Islet of Langerhans (tissue), 1 donor: ENCODE measurements around the gene GPC4.
"Not testable (repeated sequence)": the region's sequence is repeated elsewhere in the genome, so short reads cannot be mapped to it uniquely, and the experiment has no call there.

Experiments
- FAIRE-seq: peaks from one replicate; lab custom pipeline; 2011; peaks lifted over from hg19 to GRCh38; lab: Jason Lieb, UNC

Gene GPC4

DNA sequence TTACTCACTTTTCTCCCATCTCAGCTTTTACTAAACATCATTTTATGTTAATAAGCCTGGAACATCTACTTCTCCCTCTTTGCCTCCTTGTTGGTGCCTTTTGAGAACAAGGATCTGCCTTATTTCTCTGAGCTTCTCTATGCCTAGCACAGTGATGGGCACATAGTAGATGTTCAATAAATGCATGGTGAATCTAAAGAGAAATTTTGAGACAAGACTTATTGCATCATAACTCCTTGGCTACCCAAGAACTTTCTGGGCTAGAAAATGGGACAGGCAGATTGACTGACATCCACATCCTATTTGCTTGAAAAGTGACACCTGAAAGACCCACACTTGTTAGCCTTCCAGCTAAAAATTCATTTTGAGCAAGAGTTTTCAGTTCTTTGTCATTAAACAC is 109.9 kb downstream of the GPC4 start:
- no peak for FAIRE-seq

DNA sequence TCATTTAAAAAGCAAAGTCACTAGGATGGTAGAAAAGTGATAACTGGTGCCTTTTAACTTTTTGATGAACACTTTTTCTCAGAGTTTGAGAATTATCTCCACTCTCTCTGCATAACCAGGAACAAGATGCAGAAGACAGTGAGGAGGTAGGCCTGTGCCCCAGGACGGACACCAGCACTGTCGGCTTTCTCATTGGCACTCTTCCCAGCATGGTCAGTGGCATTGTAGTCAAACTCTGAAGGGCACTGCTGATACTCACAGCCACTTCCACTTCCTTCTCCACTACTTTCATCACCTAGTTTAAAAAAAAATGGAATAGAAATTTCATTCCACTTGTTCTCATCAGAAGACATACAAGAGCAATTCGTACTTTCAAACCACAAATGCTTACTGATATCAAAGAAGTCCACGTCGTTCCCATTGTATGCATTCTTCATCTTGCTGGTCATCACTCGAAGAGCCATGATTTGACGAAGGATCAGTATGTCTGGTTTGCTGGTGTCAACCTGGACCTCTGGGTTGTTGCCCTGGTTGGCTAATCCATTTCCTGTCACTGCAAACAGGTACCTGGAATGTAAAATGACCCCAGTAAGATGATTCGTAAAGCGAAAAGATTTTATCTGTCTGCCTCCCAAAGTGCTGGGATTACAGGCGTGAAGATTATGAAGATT is 112.4 kb downstream of the GPC4 start:
- no peak for FAIRE-seq

- no peak for FAIRE-seq
These were observed 114.7 kb downstream of the GPC4 start for GRCh38 chrX:133300591-133300990.

DNA sequence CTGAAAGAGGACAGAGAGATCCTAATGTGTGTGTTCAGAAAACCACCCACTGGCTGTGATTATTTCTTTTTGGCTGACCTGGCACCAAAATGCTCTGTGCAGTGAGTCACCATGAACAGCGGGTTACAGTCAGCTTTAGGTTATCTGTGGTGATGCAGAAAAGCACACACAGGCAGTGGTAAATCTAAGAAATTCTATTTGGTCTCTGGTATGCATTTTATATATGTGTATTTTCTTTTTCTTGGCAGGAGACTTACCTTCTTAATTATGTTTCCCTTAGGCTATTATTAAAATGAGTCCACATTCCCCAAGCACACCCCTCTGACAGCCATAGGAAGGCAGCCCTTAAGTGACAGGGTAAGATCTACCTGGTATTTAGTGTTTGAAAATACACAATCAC is 118.0 kb downstream of the GPC4 start:
- no peak for FAIRE-seq

DNA sequence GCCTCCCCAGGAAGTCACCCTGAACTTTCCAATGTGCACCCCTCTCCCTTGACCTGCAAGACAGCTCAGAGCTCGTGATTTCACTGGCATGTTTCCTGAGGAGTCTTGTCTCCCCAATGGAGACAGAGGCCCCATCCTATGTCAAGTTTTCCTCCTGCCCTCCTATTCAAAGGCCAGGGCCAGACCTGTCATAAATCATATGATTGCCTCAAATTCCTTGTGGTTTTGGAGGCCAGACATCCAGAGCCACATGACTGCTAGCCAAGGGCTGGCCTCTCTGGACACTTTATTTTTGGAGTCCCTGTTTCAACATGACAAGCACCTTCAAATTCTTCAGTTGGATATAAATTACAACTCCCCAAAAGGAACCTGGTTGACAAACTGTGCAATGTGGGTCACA is 121.2 kb downstream of the GPC4 start:
- FAIRE-seq = no peak

GRCh38 chrX:133290076-133290475 is 125.2 kb downstream of the GPC4 start:
- FAIRE-seq = no peak

DNA sequence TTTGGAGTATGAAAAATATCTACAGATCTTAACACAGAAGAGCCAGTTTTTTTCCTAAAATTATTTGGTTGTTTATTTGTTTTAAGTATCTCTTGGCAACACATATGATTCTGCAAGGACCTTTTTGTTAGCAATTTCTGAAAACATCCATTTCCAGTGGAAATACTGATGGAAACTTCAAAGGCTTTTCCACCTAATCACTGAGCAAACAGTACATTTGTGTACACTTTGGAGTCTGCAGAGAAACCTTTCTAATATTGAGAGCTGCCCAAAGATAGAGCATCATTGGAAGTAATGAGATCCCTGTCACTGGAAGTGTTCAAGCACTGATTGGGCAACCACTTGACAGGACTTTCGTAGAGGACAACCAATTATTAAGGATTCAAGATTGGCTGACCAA is 127.4 kb downstream of the GPC4 start:
- no peak for FAIRE-seq

GRCh38 chrX:133285341-133285740 is 129.9 kb downstream of the GPC4 start:
- no peak for FAIRE-seq

- not testable (repeated sequence) for FAIRE-seq
These were observed 136.1 kb downstream of the GPC4 start for GRCh38 chrX:133279112-133279730.

DNA sequence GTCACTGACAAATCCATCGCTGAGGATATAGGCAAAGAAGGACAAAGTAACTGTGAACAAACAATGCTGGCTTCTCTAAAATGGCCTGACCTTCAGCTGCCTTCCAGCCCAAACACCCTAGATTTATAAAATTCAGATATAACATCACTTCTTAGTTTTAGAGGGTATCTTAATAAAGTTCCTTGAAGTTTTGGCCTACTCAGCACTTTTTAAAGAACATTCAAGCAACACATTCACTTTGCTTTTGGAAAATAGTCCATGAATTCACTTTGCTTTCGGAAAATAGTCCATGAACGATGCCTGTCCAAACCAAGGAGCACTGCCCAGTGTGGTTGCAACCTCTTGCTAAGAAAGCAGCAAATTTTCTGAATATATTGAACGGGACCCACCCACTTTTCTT is 142.1 kb downstream of the GPC4 start:
- no peak for FAIRE-seq

DNA sequence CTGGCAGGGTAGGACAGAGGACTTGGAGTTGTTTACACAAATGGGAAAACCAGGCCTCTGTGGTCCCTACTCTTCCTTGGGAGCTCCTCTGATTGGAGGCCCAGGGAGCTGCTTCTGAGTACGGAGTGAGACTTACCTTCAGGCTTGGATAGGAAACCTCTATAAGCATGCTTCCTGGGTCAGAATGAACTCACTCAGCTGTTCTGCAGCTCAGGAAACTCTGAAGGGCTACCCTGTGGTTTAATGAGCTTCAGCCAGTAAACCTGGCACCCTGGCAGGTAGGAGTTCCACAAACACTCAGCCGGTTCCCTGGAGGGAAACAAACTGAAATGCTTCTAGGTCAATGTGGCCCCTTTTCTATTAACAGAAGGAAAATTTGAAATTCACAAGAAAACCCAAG is 146.1 kb downstream of the GPC4 start:
- no peak for FAIRE-seq

DNA sequence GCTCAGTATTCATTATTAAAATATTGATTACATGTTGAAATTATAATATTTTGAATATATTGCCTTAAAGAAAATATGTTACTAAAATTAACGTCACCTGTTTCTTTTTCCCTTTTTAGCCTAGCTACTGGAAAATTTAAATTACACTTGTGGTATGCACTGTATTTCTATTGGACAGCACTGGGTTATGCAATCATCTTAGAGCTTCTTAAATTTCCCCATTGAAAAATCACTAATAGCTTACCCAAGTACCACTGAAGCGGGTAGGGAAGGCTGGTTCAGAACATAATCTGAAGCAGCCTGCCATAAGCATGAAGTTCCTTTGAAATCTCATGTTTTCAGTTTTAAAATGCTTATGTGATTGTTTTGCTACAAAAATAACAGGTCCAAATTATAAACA is 147.7 kb downstream of the GPC4 start:
- FAIRE-seq = no peak

- FAIRE-seq = no peak
These were observed 150.0 kb downstream of the GPC4 start for GRCh38 chrX:133265331-133265730.

DNA sequence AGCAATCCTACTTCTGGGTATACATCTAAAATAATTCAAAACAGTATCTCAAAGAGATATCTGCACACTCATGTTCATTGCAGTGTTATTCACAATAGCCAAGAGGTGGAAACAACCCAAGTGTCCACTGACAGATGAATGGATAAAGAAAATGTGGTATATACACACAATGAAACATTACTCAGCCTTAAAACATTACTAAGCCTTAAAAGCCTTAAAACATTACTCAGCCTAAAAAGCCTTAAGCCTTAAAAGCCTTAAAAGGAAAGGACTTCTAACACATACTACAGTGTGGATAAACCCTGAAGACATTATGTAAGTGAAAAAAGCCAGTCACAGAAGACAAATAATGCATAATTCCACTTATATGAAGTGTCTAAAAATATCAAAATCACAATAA is 156.8 kb downstream of the GPC4 start:
- FAIRE-seq = no peak

DNA sequence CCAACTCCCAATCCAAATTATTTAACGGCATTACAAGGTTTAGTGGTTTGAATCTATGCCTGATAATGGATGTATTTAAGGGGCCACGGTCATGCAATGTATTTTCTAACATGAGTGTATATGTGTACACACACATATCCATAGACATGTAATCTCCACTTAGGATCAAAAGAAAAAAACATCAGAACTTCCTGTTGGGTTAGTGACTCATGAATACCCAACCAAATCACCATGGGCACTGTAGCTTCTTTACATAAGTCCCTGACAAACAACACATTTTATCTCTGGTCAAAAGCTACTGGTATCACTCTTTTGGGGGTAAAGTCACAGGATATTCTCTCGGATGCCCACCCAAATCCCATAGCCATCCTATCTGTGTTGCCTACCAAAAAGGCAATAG is 160.6 kb downstream of the GPC4 start:
- FAIRE-seq = no peak

- FAIRE-seq = no peak
These were observed 164.1 kb downstream of the GPC4 start for GRCh38 chrX:133251204-133251603.

DNA sequence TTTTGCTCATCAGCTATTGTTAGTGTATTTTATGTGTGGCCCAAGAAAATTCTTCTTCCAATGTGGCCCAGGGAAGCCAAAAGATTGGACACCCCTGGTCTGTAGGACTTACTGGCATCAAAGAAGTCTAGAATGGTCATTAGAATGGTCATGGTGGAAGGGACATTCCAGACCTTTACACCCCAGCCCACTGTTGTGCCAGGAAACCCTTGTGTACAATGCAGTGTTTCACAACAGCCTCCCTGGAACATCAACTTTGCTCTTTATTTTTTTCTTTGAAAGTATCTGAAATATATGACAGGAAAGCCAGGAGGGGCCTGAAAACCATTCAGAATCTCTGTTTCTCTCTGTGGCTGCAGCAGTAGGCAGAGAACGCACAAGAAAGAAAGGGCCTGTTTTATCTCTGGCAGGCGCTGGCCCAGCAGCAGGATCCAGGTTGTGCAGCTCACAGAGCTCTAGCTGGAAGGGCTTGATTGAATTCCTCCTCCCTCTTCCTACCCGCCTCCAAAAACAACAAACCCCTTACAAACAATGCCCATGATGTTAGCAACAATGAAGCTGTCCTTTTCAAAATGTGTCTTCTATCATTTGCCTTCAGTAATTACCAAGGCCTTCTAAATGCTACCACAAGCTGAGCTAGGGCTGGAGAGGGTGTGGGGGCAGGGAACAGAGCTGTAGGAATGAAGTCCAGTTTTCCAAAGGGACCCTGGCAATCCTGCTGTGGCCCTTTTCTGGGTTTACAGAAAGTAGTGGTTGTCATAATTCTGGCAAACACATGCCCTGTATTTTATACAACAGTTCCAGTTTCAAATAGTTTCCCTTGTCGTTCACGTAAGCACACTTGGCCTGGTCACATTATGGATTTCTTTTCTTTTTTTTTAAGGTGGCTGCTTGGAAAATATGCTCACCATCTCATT is 164.8 kb downstream of the GPC4 start:
- no peak for FAIRE-seq
